ENCODE data around the gene SLC2A3.
A peak's percentile ranks its signal among the peaks of the same experiment; 100 is the strongest.
"Not testable (repeated sequence)": the region's sequence is repeated elsewhere in the genome, so short reads cannot be mapped to it uniquely, and the experiment has no call there.

Gene SLC2A3

GRCh38 chr12:7916936-7917335, 19.1 kb downstream of the SLC2A3 start:
- no peak for DNase-seq (ENCODE audit: low read depth, low spot score)

- no peak for DNase-seq (ENCODE audit: low read depth, low spot score)
These were observed 20.2 kb downstream of the SLC2A3 start for GRCh38 chr12:7915661-7916403.

GRCh38 chr12:7910106-7910505, 25.9 kb downstream of the SLC2A3 start:
- not testable (repeated sequence) for DNase-seq (ENCODE audit: low read depth, low spot score)

- no peak for DNase-seq (ENCODE audit: low read depth, low spot score)
These were observed 29.0 kb downstream of the SLC2A3 start for GRCh38 chr12:7907009-7907408.

- DNase-seq (ENCODE audit: low read depth, low spot score), result peak; percentile 60
These were observed 29.7 kb downstream of the SLC2A3 start for GRCh38 chr12:7906303-7906702.

GRCh38 chr12:7905600-7906125, 30.3 kb downstream of the SLC2A3 start:
- peak; percentile 54 for DNase-seq (ENCODE audit: low read depth, low spot score)

- no peak for DNase-seq (ENCODE audit: low read depth, low spot score)
These were observed 30.9 kb downstream of the SLC2A3 start for GRCh38 chr12:7905071-7905470.

- not testable (repeated sequence) for DNase-seq (ENCODE audit: low read depth, low spot score)
These were observed 33.6 kb downstream of the SLC2A3 start for GRCh38 chr12:7902416-7902815.

- no peak for DNase-seq (ENCODE audit: low read depth, low spot score)
These were observed 36.2 kb downstream of the SLC2A3 start for GRCh38 chr12:7899755-7900154.

GRCh38 chr12:7896726-7897125, 39.3 kb downstream of the SLC2A3 start:
- not testable (repeated sequence) for DNase-seq (ENCODE audit: low read depth, low spot score)

- DNase-seq (ENCODE audit: low read depth, low spot score), result no peak
These were observed 43.6 kb downstream of the SLC2A3 start for GRCh38 chr12:7892186-7892980.

- DNase-seq (ENCODE audit: low read depth, low spot score), result no peak
These were observed 51.3 kb downstream of the SLC2A3 start for GRCh38 chr12:7884689-7885088.

GRCh38 chr12:7881736-7882120, 54.3 kb downstream of the SLC2A3 start:
- not testable (repeated sequence) for DNase-seq (ENCODE audit: low read depth, low spot score)

GRCh38 chr12:7880952-7881735, 54.8 kb downstream of the SLC2A3 start:
- DNase-seq (ENCODE audit: low read depth, low spot score), result not testable (repeated sequence)

GRCh38 chr12:7879246-7879645, 56.7 kb downstream of the SLC2A3 start:
- no peak for DNase-seq (ENCODE audit: low read depth, low spot score)

GRCh38 chr12:7877420-7877819, 58.6 kb downstream of the SLC2A3 start:
- DNase-seq (ENCODE audit: low read depth, low spot score), result no peak

- DNase-seq (ENCODE audit: low read depth, low spot score), result no peak
These were observed 63.2 kb downstream of the SLC2A3 start, which contains the start of gene SLC2A14 for GRCh38 chr12:7872566-7873319. Gene SLC2A14 (minus strand): TSS chr12:7872915. CDS start chr12:7869880, 3,035 bp downstream.

- no peak for DNase-seq (ENCODE audit: low read depth, low spot score)
These were observed 65.7 kb downstream of the SLC2A3 start for GRCh38 chr12:7870335-7870734.
